Stimulated activated CD4-positive, alpha-beta T cell treated with anti-CD3 and anti-CD28 coated beads, Interleukin-4, amount 100 ng/mL, for 24 hours (primary cell): Measurements from ENCODE around the gene BMERB1.
"Not testable (repeated sequence)": the region's sequence is repeated elsewhere in the genome, so short reads cannot be mapped to it uniquely, and the experiment has no call there.

Experiments used
- DNase-seq: peaks from one replicate; pipeline ENCODE4 v3.0.0-alpha.2; 2020

Gene BMERB1

GRCh38 chr16:15599303-15600070 is 165.1 kb downstream of the BMERB1 start:
- DNase-seq = no peak

- no peak for DNase-seq
These were observed 167.0 kb downstream of the BMERB1 start for GRCh38 chr16:15601212-15601879.

GRCh38 chr16:15602285-15603044 is 168.1 kb downstream of the BMERB1 start:
- DNase-seq = no peak

GRCh38 chr16:15604460-15605440 is 170.4 kb downstream of the BMERB1 start:
- DNase-seq = no peak

GRCh38 chr16:15605839-15606517 is 171.6 kb downstream of the BMERB1 start:
- DNase-seq = no peak

- DNase-seq = no peak
These were observed 172.3 kb downstream of the BMERB1 start for GRCh38 chr16:15606518-15607220.

- DNase-seq = not testable (repeated sequence)
These were observed 172.9 kb downstream of the BMERB1 start for GRCh38 chr16:15607221-15607699.

GRCh38 chr16:15607700-15608396 is 173.5 kb downstream of the BMERB1 start:
- DNase-seq = no peak

- DNase-seq = no peak
These were observed 174.3 kb downstream of the BMERB1 start for GRCh38 chr16:15608398-15609285.

- no peak for DNase-seq
These were observed 174.9 kb downstream of the BMERB1 start for GRCh38 chr16:15609286-15609649.

- no peak for DNase-seq
These were observed 176.0 kb downstream of the BMERB1 start for GRCh38 chr16:15610369-15610871.

- no peak for DNase-seq
These were observed 177.2 kb downstream of the BMERB1 start for GRCh38 chr16:15611610-15612009.

- DNase-seq = no peak
These were observed 179.3 kb downstream of the BMERB1 start for GRCh38 chr16:15613676-15614075.

GRCh38 chr16:15616012-15616411 is 181.6 kb downstream of the BMERB1 start:
- DNase-seq = no peak

GRCh38 chr16:15616475-15617165 is 182.2 kb downstream of the BMERB1 start:
- DNase-seq = no peak

GRCh38 chr16:15617901-15618300 is 183.5 kb downstream of the BMERB1 start:
- no peak for DNase-seq

GRCh38 chr16:15618392-15618791 is 184.0 kb downstream of the BMERB1 start:
- DNase-seq = no peak

GRCh38 chr16:15620611-15621195 is 186.3 kb downstream of the BMERB1 start:
- no peak for DNase-seq
